Gastrocnemius medialis (tissue), 4 donors: ENCODE measurements around the gene WDFY4. TPM values are rescaled to one million over a fixed set of nuclear protein-coding genes. Genes with fewer than 3 reads are reported as not detected.

ENCODE experiments used
- ATAC-seq, 2 donors: fragments of 150-250 bp; one replicate each; pipeline ENCODE4 v1.9.1; 2016
- DNase-seq, 2 donors: peaks; one replicate each; pipeline ENCODE4 v3.0.0-alpha.2; 2019
- H3K27ac ChIP-seq, 4 donors: fragments of 200-600 bp; sonication (generic); 1 replicate in 1 of 4; 2 replicates in 3 of 4; pipeline ENCODE4 v1.5.1; 2016 to 2018; ENCODE audit warnings: mild to moderate bottlenecking in 2 of 4, moderate library complexity in 1 of 4
- H3K27me3 ChIP-seq, 3 donors: fragments of 200-600 bp; sonication (generic) in 2 of 3; 1 replicate in 1 of 3; 2 replicates in 2 of 3; pipeline versions ENCODE4 v1.5.1 to v1.6.0; 2016 to 2019; ENCODE audit warnings: mild to moderate bottlenecking in 1 of 3, moderate library complexity in 1 of 3
- H3K36me3 ChIP-seq, 2 donors: fragments of 200-600 bp; sonication (generic) in 1 of 2; one replicate each; pipeline ENCODE4 v1.5.1; 2017 to 2018
- H3K4me1 ChIP-seq, 2 donors: fragments of 200-600 bp; sonication (generic) in 1 of 2; one replicate each; pipeline ENCODE4 v1.5.1; 2016 to 2017; ENCODE audit warnings: mild to moderate bottlenecking in 2 of 2
- H3K4me3 ChIP-seq, 4 donors: fragments of 200-600 bp; sonication (generic) in 3 of 4; 1 replicate in 1 of 4; 2 replicates in 3 of 4; pipeline ENCODE4 v1.5.1; 2016 to 2019; ENCODE audit warnings: mild to moderate bottlenecking in 2 of 4
- H3K9me3 ChIP-seq, 3 donors: fragments of 200-600 bp; sonication (generic) in 2 of 3; 1 replicate in 1 of 3; 2 replicates in 2 of 3; pipeline ENCODE4 v1.5.1; 2016 to 2019
- CTCF ChIP-seq, 5 experiments: fragments of 450-650 bp in 3 of 5; fragments of 200-600 bp in 2 of 5; sonication (generic) in 2 of 5; IDR thresholded peaks in 4 of 5; conservative IDR thresholded peaks in 1 of 5; 1 replicate in 4 of 5; 2 replicates in 1 of 5; pipeline ENCODE4 v1.5.1; 2016 to 2019; ENCODE audit warnings: antibody characterized with exemption in 5 of 5, mild to moderate bottlenecking in 3 of 5, moderate library complexity in 3 of 5
- POLR2A ChIP-seq, 2 donors: fragments of 450-650 bp; IDR thresholded peaks; one replicate each; pipeline ENCODE4 v1.6.1; 2017; ENCODE audit warnings: antibody characterized with exemption in 2 of 2, mild to moderate bottlenecking in 2 of 2, moderate library complexity in 2 of 2
- in situ Hi-C, 4 donors: fragments of 200-750 bp; cut with MboI; loops; one replicate each; pipeline versions ENCODE4 v1.15.0 to v1.8.0; 2017; ENCODE audit warnings: low sequenced_read_pairs in 4 of 4
- intact Hi-C: fragments of 100-400 bp; cut with DNase I; formaldehyde crosslinking; loops from one replicate; pipeline ENCODE4 v1.15.1; 2023; ENCODE audit warnings: low total_unique reads
- total RNA-seq, 4 donors: library from RNA; depleted of rRNA; stranded (reverse); fragments of >200 nt; gene quantifications; one replicate each; pipeline versions ENCODE4 v1.1.0 to v1.2.3, GENCODE V29; 2016

Gene WDFY4
- total RNA-seq, 4 donors from 2014 or later, result 0.29 to 0.94 (median 0.59) TPM

GRCh38 chr10:48890888-48891850 lies 206.5 kb downstream of the WDFY4 start:
- no peak for DNase-seq
- Histone ChIP-seq H3K36me3 (no peaks in the 10 kb centered on the region), H3K27me3 (no peaks in the 10 kb centered on the region), H3K9me3 (no peaks in the 10 kb centered on the region), H3K4me1 (no peaks in the 10 kb centered on the region), H3K27ac (no peak overlapping the region), H3K4me3 (no peak overlapping the region)
- in situ Hi-C loops, result no loop called here
- no peak for ATAC-seq
- TF ChIP-seq POLR2A (IDR thresholded peaks at IDR 0.05), result no peak
- TF ChIP-seq CTCF (IDR thresholded peaks at IDR 0.05 in 4 of 5, conservative IDR thresholded peaks at IDR 0.05 in 1 of 5), result no peak
- intact Hi-C loops, result no loop called here

GRCh38 chr10:48894911-48895802 lies 210.5 kb downstream of the WDFY4 start:
- Histone ChIP-seq H3K27ac (no peak overlapping the region), H3K36me3 (no peaks in the 10 kb centered on the region), H3K9me3 (no peaks in the 10 kb centered on the region), H3K27me3 (no peaks in the 10 kb centered on the region), H3K4me3 (no peak overlapping the region), H3K4me1 (no peaks in the 10 kb centered on the region)
- ATAC-seq, result no peak
- DNase-seq, result no peak
- in situ Hi-C loops (no loop called here), intact Hi-C loops (no loop called here)
- no peak for TF ChIP-seq POLR2A (IDR thresholded peaks at IDR 0.05)
- no peak for TF ChIP-seq CTCF (IDR thresholded peaks at IDR 0.05 in 4 of 5, conservative IDR thresholded peaks at IDR 0.05 in 1 of 5)

GRCh38 chr10:48895803-48896195 lies 211.1 kb downstream of the WDFY4 start:
- in situ Hi-C loops, result no loop called here
- TF ChIP-seq POLR2A (IDR thresholded peaks at IDR 0.05) (no peak), CTCF (IDR thresholded peaks at IDR 0.05 in 4 of 5, conservative IDR thresholded peaks at IDR 0.05 in 1 of 5) (no peak)
- intact Hi-C loops, result no loop called here
- no peak for DNase-seq
- Histone ChIP-seq H3K27ac (no peak overlapping the region), H3K27me3 (no peaks in the 10 kb centered on the region), H3K36me3 (no peaks in the 10 kb centered on the region), H3K4me3 (no peak overlapping the region), H3K9me3 (no peaks in the 10 kb centered on the region), H3K4me1 (no peaks in the 10 kb centered on the region)
- ATAC-seq, result no peak

GRCh38 chr10:48896756-48897440 lies 212.2 kb downstream of the WDFY4 start:
- Histone ChIP-seq H3K4me1 (no peaks in the 10 kb centered on the region), H3K36me3 (no peaks in the 10 kb centered on the region), H3K4me3 (no peak overlapping the region), H3K27me3 (no peaks in the 10 kb centered on the region), H3K9me3 (no peaks in the 10 kb centered on the region), H3K27ac (no peak overlapping the region)
- intact Hi-C loops, result no loop called here
- DNase-seq (no peak), ATAC-seq (no peak)
- in situ Hi-C loops, result no loop called here
- TF ChIP-seq CTCF (IDR thresholded peaks at IDR 0.05 in 4 of 5, conservative IDR thresholded peaks at IDR 0.05 in 1 of 5) (no peak), POLR2A (IDR thresholded peaks at IDR 0.05) (no peak)
